HepG2 (cell line): ENCODE measurements around the gene LSMEM2. TPM values are rescaled to one million over a fixed set of nuclear protein-coding genes. Genes with fewer than 3 reads are reported as not detected.

Experiments
- ARNT ChIP-seq: fragments of 450-650 bp; IDR thresholded peaks from 2 replicates; pipeline ENCODE4 v1.6.1; 2017
- CAMTA2 ChIP-seq: sonication (generic); formaldehyde crosslinking; IDR thresholded peaks from 2 replicates; pipeline ENCODE4 v1.4.0; 2020; ENCODE audit warnings: mild to moderate bottlenecking, missing genetic modification reagents, borderline replicate concordance
- GLI4 ChIP-seq: sonication (generic); formaldehyde crosslinking; IDR thresholded peaks from 2 replicates; pipeline ENCODE4 v1.5.1; 2020; ENCODE audit warnings: missing genetic modification reagents, mild to moderate bottlenecking, moderate library complexity, borderline replicate concordance
- MNT ChIP-seq: fragments of 450-650 bp; IDR thresholded peaks from 2 replicates; pipeline ENCODE4 v1.6.1; 2016
- PHF5A ChIP-seq: IDR thresholded peaks from one replicate; pipeline ENCODE4 v1.6.1; 2018; ENCODE audit warnings: low read depth, missing genetic modification reagents; ENCODE audit not compliant: unreplicated experiment
- POGZ ChIP-seq: sonication (generic); formaldehyde crosslinking; IDR thresholded peaks from 2 replicates; pipeline ENCODE4 v1.4.0; 2020; ENCODE audit warnings: mild to moderate bottlenecking, missing genetic modification reagents
- RBM39 ChIP-seq: fragments of 200-400 bp; formaldehyde crosslinking; IDR thresholded peaks from one replicate; pipeline ENCODE4 v1.6.1; 2018; ENCODE audit warnings: antibody characterized with exemption, mild to moderate bottlenecking, low read depth, low read length; ENCODE audit not compliant: poor library complexity, severe bottlenecking
- ZNF260 ChIP-seq: sonication (generic); formaldehyde crosslinking; IDR thresholded peaks from 2 replicates; pipeline ENCODE4 v1.4.0; 2020; ENCODE audit warnings: missing genetic modification reagents, low read depth, mild to moderate bottlenecking, borderline replicate concordance
- ZNF280D ChIP-seq: sonication (generic); formaldehyde crosslinking; IDR thresholded peaks from 2 replicates; pipeline ENCODE4 v1.5.1; 2020; ENCODE audit warnings: mild to moderate bottlenecking, missing genetic modification reagents
- ZNF354B ChIP-seq: sonication (generic); formaldehyde crosslinking; IDR thresholded peaks from 2 replicates; pipeline ENCODE4 v1.8.0; 2022; ENCODE audit warnings: mild to moderate bottlenecking, missing genetic modification reagents
- ZNF496 ChIP-seq: sonication (generic); formaldehyde crosslinking; IDR thresholded peaks from 2 replicates; pipeline ENCODE4 v1.8.1; 2023; ENCODE audit warnings: mild to moderate bottlenecking, moderate library complexity, missing genetic modification reagents; ENCODE audit not compliant: insufficient replicate concordance
- ZNF512 ChIP-seq: sonication (generic); formaldehyde crosslinking; IDR thresholded peaks from 2 replicates; pipeline ENCODE4 v1.4.0; 2020; ENCODE audit warnings: mild to moderate bottlenecking, missing genetic modification reagents
- polyA plus RNA-seq, 8 experiments: library from polyadenylated mRNA; depleted of rRNA in 3 of 8; stranded (reverse) in 7 of 8; unstranded in 1 of 8; fragments of >200 nt; fragmentation: Illumina TruSeq in 4 of 8; extraction: Trizol in 4 of 8; gene quantifications; 2 replicates each; pipeline versions ENCODE4 v1.2.1 to v1.2.3, GENCODE V29; 2011 to 2016; ENCODE audit warnings: low read depth in 4 of 8, missing spikeins in 1 of 8, mixed read lengths in 1 of 8; ENCODE audit not compliant: insufficient read depth in 1 of 8
- total RNA-seq, 5 experiments: library from RNA; depleted of rRNA; stranded (reverse); fragments of >200 nt; fragmentation: Illumina TruSeq; extraction: Trizol; gene quantifications; 2 replicates each; pipeline ENCODE4 v1.2.3, GENCODE V29; 2016; ENCODE audit warnings: low read depth in 1 of 5
- TF ChIP-seq, protein P1 (sequence below): sonication (generic); formaldehyde crosslinking; IDR thresholded peaks from 2 replicates; pipeline ENCODE4 v1.4.0; 2020; ENCODE audit warnings: low read depth, missing genetic modification reagents
- TF ChIP-seq, protein P2 (sequence below): sonication (generic); formaldehyde crosslinking; IDR thresholded peaks from 2 replicates; pipeline ENCODE4 v1.8.1; 2023; ENCODE audit warnings: mild to moderate bottlenecking, missing genetic modification reagents

Gene LSMEM2
- total and polyA plus RNA-seq, 2 of the 13 experiments (the other 11 are each of a cell fraction or from before 2014, with no cell fraction given), result 0.07 to 0.41 TPM

DNA sequence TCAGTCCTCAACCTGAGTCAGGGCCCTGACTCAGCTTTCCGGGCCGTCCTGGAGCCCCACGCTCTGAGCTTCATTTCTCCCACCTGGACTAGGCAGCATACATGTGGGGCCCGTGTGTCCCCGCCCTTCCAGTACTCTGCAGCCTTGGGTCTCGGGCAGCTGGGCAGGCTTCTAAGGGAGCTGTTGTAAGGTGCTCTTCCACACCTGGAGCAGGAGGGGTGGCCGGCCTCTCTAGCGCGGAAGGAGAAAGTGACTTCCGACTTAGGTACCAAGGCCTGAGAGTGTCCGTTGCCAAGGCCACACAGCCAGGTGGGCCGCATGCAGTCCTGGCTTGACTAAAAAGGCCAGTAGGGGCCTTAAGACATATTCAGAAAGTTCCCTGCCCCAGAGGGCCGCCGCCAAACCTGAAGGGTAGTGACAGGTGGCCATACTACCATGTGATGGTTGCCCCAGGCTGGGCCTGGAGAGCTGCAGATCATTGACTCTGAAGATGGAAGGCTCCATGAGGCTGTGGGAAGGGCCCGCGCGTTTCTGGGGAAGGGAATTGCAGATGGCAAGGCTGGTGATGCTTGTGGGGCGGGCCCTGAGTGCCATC, 19.4 kb upstream of the LSMEM2 start (continued):
- TF ChIP-seq, protein P1, sequence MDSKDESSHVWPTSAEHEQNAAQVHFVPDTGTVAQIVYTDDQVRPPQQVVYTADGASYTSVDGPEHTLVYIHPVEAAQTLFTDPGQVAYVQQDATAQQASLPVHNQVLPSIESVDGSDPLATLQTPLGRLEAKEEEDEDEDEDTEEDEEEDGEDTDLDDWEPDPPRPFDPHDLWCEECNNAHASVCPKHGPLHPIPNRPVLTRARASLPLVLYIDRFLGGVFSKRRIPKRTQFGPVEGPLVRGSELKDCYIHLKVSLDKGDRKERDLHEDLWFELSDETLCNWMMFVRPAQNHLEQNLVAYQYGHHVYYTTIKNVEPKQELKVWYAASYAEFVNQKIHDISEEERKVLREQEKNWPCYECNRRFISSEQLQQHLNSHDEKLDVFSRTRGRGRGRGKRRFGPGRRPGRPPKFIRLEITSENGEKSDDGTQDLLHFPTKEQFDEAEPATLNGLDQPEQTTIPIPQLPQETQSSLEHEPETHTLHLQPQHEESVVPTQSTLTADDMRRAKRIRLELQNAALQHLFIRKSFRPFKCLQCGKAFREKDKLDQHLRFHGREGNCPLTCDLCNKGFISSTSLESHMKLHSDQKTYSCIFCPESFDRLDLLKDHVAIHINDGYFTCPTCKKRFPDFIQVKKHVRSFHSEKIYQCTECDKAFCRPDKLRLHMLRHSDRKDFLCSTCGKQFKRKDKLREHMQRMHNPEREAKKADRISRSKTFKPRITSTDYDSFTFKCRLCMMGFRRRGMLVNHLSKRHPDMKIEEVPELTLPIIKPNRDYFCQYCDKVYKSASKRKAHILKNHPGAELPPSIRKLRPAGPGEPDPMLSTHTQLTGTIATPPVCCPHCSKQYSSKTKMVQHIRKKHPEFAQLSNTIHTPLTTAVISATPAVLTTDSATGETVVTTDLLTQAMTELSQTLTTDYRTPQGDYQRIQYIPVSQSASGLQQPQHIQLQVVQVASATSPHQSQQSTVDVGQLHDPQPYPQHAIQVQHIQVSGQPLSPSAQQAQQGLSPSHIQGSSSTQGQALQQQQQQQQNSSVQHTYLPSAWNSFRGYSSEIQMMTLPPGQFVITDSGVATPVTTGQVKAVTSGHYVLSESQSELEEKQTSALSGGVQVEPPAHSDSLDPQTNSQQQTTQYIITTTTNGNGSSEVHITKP (CRISPR knock-in tag), result no peak
- TF ChIP-seq ZNF512, result no peak
- TF ChIP-seq ZNF280D (CRISPR knock-in tag), result no peak
- TF ChIP-seq, protein P2, sequence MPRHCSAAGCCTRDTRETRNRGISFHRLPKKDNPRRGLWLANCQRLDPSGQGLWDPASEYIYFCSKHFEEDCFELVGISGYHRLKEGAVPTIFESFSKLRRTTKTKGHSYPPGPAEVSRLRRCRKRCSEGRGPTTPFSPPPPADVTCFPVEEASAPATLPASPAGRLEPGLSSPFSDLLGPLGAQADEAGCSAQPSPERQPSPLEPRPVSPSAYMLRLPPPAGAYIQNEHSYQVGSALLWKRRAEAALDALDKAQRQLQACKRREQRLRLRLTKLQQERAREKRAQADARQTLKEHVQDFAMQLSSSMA, result no peak
- TF ChIP-seq MNT, result no peak
- no peak for TF ChIP-seq GLI4
- 0 out of 2 replicates have a peak, but pooled peaks have one; percentile 53 for TF ChIP-seq ZNF260 (CRISPR knock-in tag)
- no peak for TF ChIP-seq PHF5A
- TF ChIP-seq ARNT, result no peak
- no peak for TF ChIP-seq CAMTA2
- no peak for TF ChIP-seq RBM39
- no peak for TF ChIP-seq ZNF354B
- no peak for TF ChIP-seq POGZ
- no peak for TF ChIP-seq ZNF496 (CRISPR knock-in tag)
